HG02852 (cell line): Measurements from ENCODE around the gene ZNF630.
"Not testable (repeated sequence)": the region's sequence is repeated elsewhere in the genome, so short reads cannot be mapped to it uniquely, and the experiment has no call there.

ENCODE experiments used
- ATAC-seq: cut with Tn5 transposase; IDR thresholded peaks from one replicate; pipeline ENCODE4 v1.9.1; 2021; ENCODE audit warnings: mild to moderate bottlenecking, moderate library complexity; ENCODE audit not compliant: unreplicated experiment

The ZNF630 gene

GRCh38 chrX:48030641-48031173 lies 40.7 kb downstream of the ZNF630 start:
- not testable (repeated sequence) for ATAC-seq

- ATAC-seq = no peak
Measured at GRCh38 chrX:48030237-48030636, 41.2 kb downstream of the ZNF630 start.

- no peak for ATAC-seq
Measured at GRCh38 chrX:48028091-48028490, 43.3 kb downstream of the ZNF630 start.

GRCh38 chrX:48027545-48027944 lies 43.9 kb downstream of the ZNF630 start:
- ATAC-seq = not testable (repeated sequence)

- no peak for ATAC-seq
Measured at GRCh38 chrX:48025561-48025960, 45.9 kb downstream of the ZNF630 start.

- no peak for ATAC-seq
Measured at GRCh38 chrX:48022738-48023137, 48.7 kb downstream of the ZNF630 start.

GRCh38 chrX:48022100-48022499 lies 49.3 kb downstream of the ZNF630 start:
- no peak for ATAC-seq

- ATAC-seq = peak; percentile 56
Measured at GRCh38 chrX:48021026-48021900, 50.2 kb downstream of the ZNF630 start.

GRCh38 chrX:48020472-48020871 lies 51.0 kb downstream of the ZNF630 start:
- ATAC-seq = not testable (repeated sequence)

- ATAC-seq = not testable (repeated sequence)
Measured at GRCh38 chrX:48019892-48020291, 51.5 kb downstream of the ZNF630 start.

- not testable (repeated sequence) for ATAC-seq
Measured at GRCh38 chrX:48016583-48017310, 54.7 kb downstream of the ZNF630 start.

- not testable (repeated sequence) for ATAC-seq
Measured at GRCh38 chrX:48009445-48009960, 61.9 kb downstream of the ZNF630 start.
